Astrocyte (in vitro differentiated cells and primary cell): Measurements from ENCODE around the gene ARSI. TPM values are rescaled to one million over a fixed set of nuclear protein-coding genes. Genes with fewer than 3 reads are reported as not detected.

Experiments used
- DNase-seq: peaks from one replicate; pipeline ENCODE4 v3.0.0-alpha.2; 2010; ENCODE audit warnings: low read depth
- FAIRE-seq: peaks from 2 replicates; lab custom pipeline; 2011; peaks lifted over from hg19 to GRCh38; lab: Jason Lieb, UNC
- H2AFZ ChIP-seq: 2 replicates; pipeline ENCODE4 v1.6.0; 2012; ENCODE audit warnings: low read depth, low read length, inconsistent platforms
- H3K27ac ChIP-seq: 2 replicates; pipeline ENCODE4 v1.5.1; 2011; ENCODE audit warnings: low read depth, low read length, inconsistent platforms
- H3K27me3 ChIP-seq: 2 replicates; pipeline ENCODE4 v1.6.0; 2011; ENCODE audit warnings: low read length, inconsistent platforms; ENCODE audit not compliant: insufficient read depth
- H3K36me3 ChIP-seq: 2 replicates; pipeline ENCODE4 v1.5.1; 2011; ENCODE audit warnings: low read length, inconsistent platforms; ENCODE audit not compliant: insufficient read depth
- H3K4me1 ChIP-seq: 2 replicates; pipeline ENCODE4 v1.5.1; 2011; ENCODE audit warnings: low read length, inconsistent platforms; ENCODE audit not compliant: insufficient read depth
- H3K4me2 ChIP-seq: 2 replicates; pipeline ENCODE4 v1.6.0; 2012; ENCODE audit warnings: low read length, inconsistent platforms
- H3K4me3 ChIP-seq: 2 replicates; pipeline ENCODE4 v1.5.1; 2011; ENCODE audit warnings: low read depth, mild to moderate bottlenecking, low read length, inconsistent platforms; ENCODE audit not compliant: insufficient read depth
- H3K79me2 ChIP-seq: 2 replicates; pipeline ENCODE4 v1.6.0; 2012; ENCODE audit warnings: mild to moderate bottlenecking, low read length, inconsistent platforms; ENCODE audit not compliant: insufficient read depth
- H3K9ac ChIP-seq: 2 replicates; pipeline ENCODE4 v1.6.0; 2012; ENCODE audit warnings: mild to moderate bottlenecking, low read length, inconsistent platforms
- H3K9me3 ChIP-seq: 2 replicates; pipeline ENCODE4 v1.5.1; 2012; ENCODE audit warnings: low read depth, mild to moderate bottlenecking, low read length, inconsistent platforms; ENCODE audit not compliant: insufficient read depth
- H4K20me1 ChIP-seq: 2 replicates; pipeline ENCODE4 v1.6.0; 2012; ENCODE audit warnings: low read length, inconsistent platforms; ENCODE audit not compliant: insufficient read depth
- H3K27ac Mint-ChIP-seq: one replicate; pipeline ENCODE4 v1.8.0; 2021; ENCODE audit warnings: mild to moderate bottlenecking, mixed read lengths; ENCODE audit not compliant: unreplicated experiment
- H3K27me3 Mint-ChIP-seq: one replicate; pipeline ENCODE4 v1.8.0; 2021; ENCODE audit warnings: low read depth, mixed read lengths; ENCODE audit not compliant: unreplicated experiment
- H3K36me3 Mint-ChIP-seq: one replicate; pipeline ENCODE4 v1.8.0; 2021; ENCODE audit warnings: low read depth, mixed read lengths; ENCODE audit not compliant: unreplicated experiment
- H3K4me1 Mint-ChIP-seq: one replicate; pipeline ENCODE4 v1.8.0; 2021; ENCODE audit warnings: low read depth, mixed read lengths; ENCODE audit not compliant: unreplicated experiment
- H3K4me3 Mint-ChIP-seq: one replicate; pipeline ENCODE4 v1.8.0; 2021; ENCODE audit warnings: mild to moderate bottlenecking, moderate library complexity, mixed read lengths; ENCODE audit not compliant: unreplicated experiment
- H3K9me3 Mint-ChIP-seq: one replicate; pipeline ENCODE4 v1.8.0; 2021; ENCODE audit warnings: mild to moderate bottlenecking, mixed read lengths; ENCODE audit not compliant: unreplicated experiment
- EZH2 ChIP-seq: IDR thresholded peaks from 2 replicates; pipeline ENCODE4 v1.6.1; 2012; ENCODE audit warnings: mild to moderate bottlenecking, low read length, inconsistent platforms; ENCODE audit not compliant: insufficient read depth
- total RNA-seq: library from RNA; stranded (reverse); gene quantifications from 2 replicates; pipeline ENCODE4 v1.2.1, GENCODE V29; 2021
- TF ChIP-seq, protein P1 (sequence below): IDR thresholded peaks from 2 replicates; pipeline ENCODE4 v1.5.1; 2011; ENCODE audit warnings: low read depth, mild to moderate bottlenecking, inconsistent platforms, low read length, moderate library complexity; ENCODE audit not compliant: insufficient read depth

ARSI gene
- total RNA-seq, 1 donor from 2014 or later = 23.0 TPM

DNA sequence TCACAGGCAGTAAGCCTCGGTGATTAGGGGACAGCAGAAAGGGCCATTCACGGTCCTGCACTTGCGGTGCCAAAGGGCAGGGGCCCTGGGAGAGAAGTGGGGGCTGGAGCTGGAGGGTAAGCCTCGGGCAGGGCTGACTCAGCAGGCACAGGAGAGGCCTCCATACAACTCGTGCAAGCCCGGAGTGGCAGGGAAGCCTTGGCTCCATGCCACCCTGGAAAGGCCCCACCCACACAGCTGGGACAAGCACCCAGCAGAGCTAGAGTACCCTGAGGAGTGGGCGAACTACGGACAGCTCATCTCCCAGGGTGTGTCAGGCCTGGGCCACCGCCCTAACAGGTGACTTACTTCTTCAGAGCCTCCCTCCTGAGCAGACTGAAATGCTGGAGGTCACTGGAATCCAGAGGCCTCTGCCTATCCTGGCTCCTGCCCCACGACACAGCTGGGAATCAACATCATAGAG is 7.5 kb downstream of the ARSI start:
- peak; percentile 63 for DNase-seq
- Histone ChIP-seq H3K36me3 (no peaks in the 10 kb centered on the region), H4K20me1 (no peaks in the 10 kb centered on the region), H2AFZ (no peak overlapping the region), H3K27ac (no peak overlapping the region), H3K9ac (no peak overlapping the region), H3K79me2 (no peaks in the 10 kb centered on the region), H3K9me3 (no peaks in the 10 kb centered on the region), H3K4me1 (peaks cover 23% of the 10 kb centered on the region), H3K27me3 (no peaks in the 10 kb centered on the region), H3K4me3 (no peak overlapping the region), H3K4me2 (no peak overlapping the region)
- TF ChIP-seq EZH2 = no peak
- TF ChIP-seq, protein P1, sequence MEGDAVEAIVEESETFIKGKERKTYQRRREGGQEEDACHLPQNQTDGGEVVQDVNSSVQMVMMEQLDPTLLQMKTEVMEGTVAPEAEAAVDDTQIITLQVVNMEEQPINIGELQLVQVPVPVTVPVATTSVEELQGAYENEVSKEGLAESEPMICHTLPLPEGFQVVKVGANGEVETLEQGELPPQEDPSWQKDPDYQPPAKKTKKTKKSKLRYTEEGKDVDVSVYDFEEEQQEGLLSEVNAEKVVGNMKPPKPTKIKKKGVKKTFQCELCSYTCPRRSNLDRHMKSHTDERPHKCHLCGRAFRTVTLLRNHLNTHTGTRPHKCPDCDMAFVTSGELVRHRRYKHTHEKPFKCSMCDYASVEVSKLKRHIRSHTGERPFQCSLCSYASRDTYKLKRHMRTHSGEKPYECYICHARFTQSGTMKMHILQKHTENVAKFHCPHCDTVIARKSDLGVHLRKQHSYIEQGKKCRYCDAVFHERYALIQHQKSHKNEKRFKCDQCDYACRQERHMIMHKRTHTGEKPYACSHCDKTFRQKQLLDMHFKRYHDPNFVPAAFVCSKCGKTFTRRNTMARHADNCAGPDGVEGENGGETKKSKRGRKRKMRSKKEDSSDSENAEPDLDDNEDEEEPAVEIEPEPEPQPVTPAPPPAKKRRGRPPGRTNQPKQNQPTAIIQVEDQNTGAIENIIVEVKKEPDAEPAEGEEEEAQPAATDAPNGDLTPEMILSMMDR = no peak
- H3K4me3 Mint-ChIP-seq = no peak overlapping the region
- no peaks in the 10 kb centered on the region for H3K27me3 Mint-ChIP-seq
- peaks cover 2% of the 10 kb centered on the region for H3K9me3 Mint-ChIP-seq
- no peak overlapping the region for H3K27ac Mint-ChIP-seq
- peaks cover 2% of the 10 kb centered on the region for H3K36me3 Mint-ChIP-seq
- no peak for FAIRE-seq
- peaks cover 36% of the 10 kb centered on the region for H3K4me1 Mint-ChIP-seq

DNA sequence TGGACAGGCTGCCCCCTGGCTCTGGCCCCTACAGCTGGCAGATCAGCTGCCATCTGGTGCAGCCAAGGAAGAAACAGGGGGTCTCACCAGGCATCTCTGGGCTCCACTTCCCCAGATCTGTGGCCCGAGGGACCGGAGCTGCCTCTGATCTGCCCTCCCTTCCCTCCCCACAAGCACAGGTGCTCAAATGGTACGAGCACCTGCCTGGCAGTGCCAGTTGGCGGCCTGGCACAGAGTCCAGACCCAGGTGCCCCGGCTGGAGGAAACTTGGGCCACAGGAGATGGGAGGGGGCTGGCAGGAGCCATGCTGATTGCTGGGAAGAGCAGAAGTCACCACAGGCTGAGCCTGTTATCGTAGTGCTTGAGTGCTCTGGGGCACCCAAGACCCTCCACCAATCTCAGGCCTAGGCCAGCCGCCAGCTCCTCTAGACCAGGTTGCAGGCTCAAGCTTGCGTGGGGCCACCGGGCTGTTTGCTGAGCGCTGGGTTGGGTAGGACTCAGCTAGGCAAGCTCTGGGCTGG is 8.1 kb downstream of the ARSI start:
- Histone ChIP-seq H3K27me3 (no peaks in the 10 kb centered on the region), H3K79me2 (no peaks in the 10 kb centered on the region), H3K4me2 (no peak overlapping the region), H3K4me3 (no peak overlapping the region), H4K20me1 (no peaks in the 10 kb centered on the region), H3K4me1 (peaks cover 23% of the 10 kb centered on the region), H2AFZ (no peak overlapping the region), H3K27ac (no peak overlapping the region), H3K9ac (no peak overlapping the region), H3K36me3 (no peaks in the 10 kb centered on the region), H3K9me3 (no peaks in the 10 kb centered on the region)
- H3K4me1 Mint-ChIP-seq = peaks cover 30% of the 10 kb centered on the region
- H3K9me3 Mint-ChIP-seq = peaks cover 2% of the 10 kb centered on the region
- H3K36me3 Mint-ChIP-seq = peaks cover 2% of the 10 kb centered on the region
- no peak overlapping the region for H3K27ac Mint-ChIP-seq
- DNase-seq = no peak
- no peak for FAIRE-seq
- no peaks in the 10 kb centered on the region for H3K27me3 Mint-ChIP-seq
- TF ChIP-seq, protein P1 = no peak
- TF ChIP-seq EZH2 = no peak
- no peak overlapping the region for H3K4me3 Mint-ChIP-seq
